T follicular helper cell (primary cell): ENCODE results near the gene KYAT1.
"Not testable (repeated sequence)": the region's sequence is repeated elsewhere in the genome, so short reads cannot be mapped to it uniquely, and the experiment has no call there.

Source experiments
- DNase-seq: peaks from one replicate; pipeline ENCODE4 v3.0.0-alpha.2; 2020; ENCODE audit warnings: low read depth

KYAT1 gene

GRCh38 chr9:128885376-128885775 is 3.6 kb upstream of the KYAT1 start:
- no peak for DNase-seq

GRCh38 chr9:128884164-128884563 is 2.4 kb upstream of the KYAT1 start:
- no peak for DNase-seq

GRCh38 chr9:128882677-128883603 is 1.2 kb upstream of the KYAT1 start:
- DNase-seq, result no peak

- no peak for DNase-seq
Observed at GRCh38 chr9:128877852-128878251, 3.9 kb downstream of the KYAT1 start.

GRCh38 chr9:128870941-128871265 is 10.8 kb downstream of the KYAT1 start:
- DNase-seq, result not testable (repeated sequence)

GRCh38 chr9:128870128-128870940 is 11.4 kb downstream of the KYAT1 start:
- DNase-seq, result no peak

GRCh38 chr9:128863647-128864046 is 18.1 kb downstream of the KYAT1 start:
- peak; percentile 72 for DNase-seq

GRCh38 chr9:128862401-128862851 is 19.3 kb downstream of the KYAT1 start:
- no peak for DNase-seq

GRCh38 chr9:128861501-128861900 is 20.2 kb downstream of the KYAT1 start:
- no peak for DNase-seq

GRCh38 chr9:128860937-128861336 is 20.8 kb downstream of the KYAT1 start:
- DNase-seq, result no peak

- not testable (repeated sequence) for DNase-seq
Observed at GRCh38 chr9:128858476-128858875, 23.3 kb downstream of the KYAT1 start.

- not testable (repeated sequence) for DNase-seq
Observed at GRCh38 chr9:128854454-128854853, 27.3 kb downstream of the KYAT1 start.

- DNase-seq, result not testable (repeated sequence)
Observed at GRCh38 chr9:128852646-128853045, 29.1 kb downstream of the KYAT1 start.

- DNase-seq, result not testable (repeated sequence)
Observed at GRCh38 chr9:128851779-128852600, 29.8 kb downstream of the KYAT1 start.

- DNase-seq, result not testable (repeated sequence)
Observed at GRCh38 chr9:128851024-128851423, 30.7 kb downstream of the KYAT1 start.

- no peak for DNase-seq
Observed at GRCh38 chr9:128847803-128848202, 33.9 kb downstream of the KYAT1 start.

GRCh38 chr9:128846680-128847030 is 35.1 kb downstream of the KYAT1 start:
- no peak for DNase-seq

- no peak for DNase-seq
Observed at GRCh38 chr9:128845186-128845931, 36.4 kb downstream of the KYAT1 start.

- DNase-seq, result not testable (repeated sequence)
Observed at GRCh38 chr9:128843171-128843570, 38.6 kb downstream of the KYAT1 start.

GRCh38 chr9:128841694-128842492 is 39.9 kb downstream of the KYAT1 start:
- DNase-seq, result no peak
